GM23338 (cell line): ENCODE measurements around the gene LNX2. TPM values are rescaled to one million over a fixed set of nuclear protein-coding genes. Genes with fewer than 3 reads are reported as not detected.

Experiments
- ATAC-seq: fragments of 200-7000 bp; cut with Tn5 transposase; 3 replicates; pipeline ENCODE4 v1.9.1; 2020
- DNase-seq: peaks from one replicate; pipeline ENCODE4 v3.0.0-alpha.2; 2015; ENCODE audit warnings: low spot score
- H2AFZ ChIP-seq: fragments of 200-600 bp; sonication (generic); 2 replicates; pipeline ENCODE4 v1.8.0; 2016; ENCODE audit warnings: antibody characterized with exemption, mild to moderate bottlenecking, moderate library complexity
- H3F3A ChIP-seq: fragments of 200-600 bp; sonication (generic); replicated peaks from 2 replicates; pipeline ENCODE4 v1.8.0; 2017; ENCODE audit warnings: antibody characterized with exemption, mixed run types, low read depth
- H3K27ac ChIP-seq: fragments of 200-600 bp; sonication (generic); 2 replicates; pipeline ENCODE4 v1.6.1; 2016; ENCODE audit warnings: low read depth
- H3K27me3 ChIP-seq: fragments of 200-600 bp; sonication (generic); 2 replicates; pipeline ENCODE4 v1.8.0; 2016; ENCODE audit warnings: mild to moderate bottlenecking, mixed run types, moderate library complexity; ENCODE audit not compliant: insufficient read depth
- H3K36me3 ChIP-seq: fragments of 200-600 bp; sonication (generic); 2 replicates; pipeline ENCODE4 v1.8.0; 2016; ENCODE audit warnings: mild to moderate bottlenecking; ENCODE audit not compliant: insufficient read depth
- H3K4me1 ChIP-seq: fragments of 200-600 bp; sonication (generic); 2 replicates; pipeline ENCODE4 v1.8.0; 2016; ENCODE audit warnings: mild to moderate bottlenecking, moderate library complexity; ENCODE audit not compliant: insufficient read depth
- H3K4me2 ChIP-seq: fragments of 200-600 bp; sonication (generic); 2 replicates; pipeline ENCODE4 v1.7.1; 2017; ENCODE audit warnings: mixed run types
- H3K4me3 ChIP-seq: fragments of 200-600 bp; sonication (generic); 2 replicates; pipeline ENCODE4 v1.6.1; 2016; ENCODE audit warnings: mixed run types
- H3K79me2 ChIP-seq: fragments of 200-600 bp; sonication (generic); replicated peaks from 2 replicates; pipeline ENCODE4 v1.8.0; 2017; ENCODE audit warnings: mild to moderate bottlenecking; ENCODE audit not compliant: insufficient read depth
- H3K9me2 ChIP-seq: fragments of 200-600 bp; sonication (generic); 2 replicates; pipeline ENCODE4 v1.8.0; 2017; ENCODE audit not compliant: insufficient read depth
- H4K20me1 ChIP-seq: fragments of 200-600 bp; sonication (generic); replicated peaks from 2 replicates; pipeline ENCODE4 v1.8.0; 2017; ENCODE audit warnings: mild to moderate bottlenecking; ENCODE audit not compliant: insufficient read depth
- H3K27ac Mint-ChIP-seq: 2 replicates; pipeline ENCODE4 v1.8.0; 2020; ENCODE audit warnings: inconsistent platforms, mild to moderate bottlenecking, moderate library complexity, mixed read lengths
- H3K27me3 Mint-ChIP-seq: 3 replicates; pipeline ENCODE4 v1.8.0; 2022; ENCODE audit warnings: low read depth, mild to moderate bottlenecking, moderate library complexity, mixed read lengths, inconsistent platforms; ENCODE audit not compliant: insufficient read depth, poor library complexity
- H3K36me3 Mint-ChIP-seq: 3 replicates; pipeline ENCODE4 v1.8.0; 2021; ENCODE audit warnings: low read depth, mild to moderate bottlenecking, inconsistent platforms, moderate library complexity, mixed read lengths
- H3K4me1 Mint-ChIP-seq: 3 replicates; pipeline ENCODE4 v1.8.0; 2020; ENCODE audit warnings: mild to moderate bottlenecking, inconsistent platforms, mixed read lengths
- H3K4me3 Mint-ChIP-seq: 3 replicates; pipeline ENCODE4 v1.8.0; 2021; ENCODE audit warnings: moderate library complexity, mild to moderate bottlenecking, inconsistent platforms, mixed read lengths
- H3K9me3 Mint-ChIP-seq: 3 replicates; pipeline ENCODE4 v1.8.0; 2020; ENCODE audit warnings: moderate library complexity, mild to moderate bottlenecking, inconsistent platforms, mixed read lengths
- EZH2 ChIP-seq: fragments of 200-600 bp; sonication (generic); IDR thresholded peaks from one replicate; pipeline ENCODE4 v1.8.0; 2017; ENCODE audit warnings: antibody characterized with exemption, mild to moderate bottlenecking, low read depth; ENCODE audit not compliant: unreplicated experiment
- EZH2phosphoT487 ChIP-seq: fragments of 200-600 bp; sonication (generic); IDR thresholded peaks from one replicate; pipeline ENCODE4 v1.8.1; 2018; ENCODE audit warnings: antibody characterized with exemption; ENCODE audit not compliant: unreplicated experiment
- JUNB ChIP-seq: IDR thresholded peaks from one replicate; pipeline ENCODE4 v1.6.1; 2016; ENCODE audit warnings: antibody characterized with exemption; ENCODE audit not compliant: unreplicated experiment
- POLR2AphosphoS5 ChIP-seq: IDR thresholded peaks from 2 replicates; pipeline ENCODE4 v1.6.1; 2016; ENCODE audit warnings: antibody characterized with exemption, low read depth
- STAT1 ChIP-seq: IDR thresholded peaks from one replicate; pipeline ENCODE4 v1.6.1; 2016; ENCODE audit warnings: antibody characterized with exemption; ENCODE audit not compliant: unreplicated experiment
- ZNF331 ChIP-seq: fragments of 250-450 bp; sonication (Bioruptor Pico); IDR thresholded peaks from 2 replicates; pipeline ENCODE4 v1.5.0; 2020; ENCODE audit warnings: low read depth, mild to moderate bottlenecking, moderate library complexity
- polyA plus RNA-seq: library from polyadenylated mRNA; unstranded; fragments of >200 nt; fragmentation: Nextera tagmentation; extraction: Ambion mirVana; gene quantifications from 2 replicates; pipeline ENCODE4 v1.2.1, GENCODE V29; 2016
- total RNA-seq: library from RNA; depleted of rRNA; stranded (reverse); fragments of >200 nt; shearing (Covaris generic); gene quantifications from 2 replicates; pipeline ENCODE4 v1.2.3, GENCODE V29; 2014
- TF ChIP-seq, protein P1 (sequence below): IDR thresholded peaks from 2 replicates; pipeline ENCODE4 v1.6.1; 2016; ENCODE audit warnings: antibody characterized with exemption
- TF ChIP-seq, protein P2 (sequence below), 2 experiments: fragments of 200-600 bp in 1 of 2; sonication (generic) in 1 of 2; conservative IDR thresholded peaks; 2 replicates each; pipeline versions ENCODE4 v1.5.1 to v1.6.1; 2016 to 2017; ENCODE audit warnings: antibody characterized with exemption in 2 of 2, low read depth in 2 of 2, mild to moderate bottlenecking in 2 of 2, moderate library complexity in 1 of 2
- TF ChIP-seq, protein P3 (sequence below): fragments of 250-450 bp; sonication (Bioruptor Pico); IDR thresholded peaks from 2 replicates; pipeline ENCODE4 v1.5.0; 2020; ENCODE audit warnings: mild to moderate bottlenecking, moderate library complexity

Gene LNX2
- total and polyA plus RNA-seq, 2 experiments from 2014 or later, result 3.7 to 18.0 TPM

DNA sequence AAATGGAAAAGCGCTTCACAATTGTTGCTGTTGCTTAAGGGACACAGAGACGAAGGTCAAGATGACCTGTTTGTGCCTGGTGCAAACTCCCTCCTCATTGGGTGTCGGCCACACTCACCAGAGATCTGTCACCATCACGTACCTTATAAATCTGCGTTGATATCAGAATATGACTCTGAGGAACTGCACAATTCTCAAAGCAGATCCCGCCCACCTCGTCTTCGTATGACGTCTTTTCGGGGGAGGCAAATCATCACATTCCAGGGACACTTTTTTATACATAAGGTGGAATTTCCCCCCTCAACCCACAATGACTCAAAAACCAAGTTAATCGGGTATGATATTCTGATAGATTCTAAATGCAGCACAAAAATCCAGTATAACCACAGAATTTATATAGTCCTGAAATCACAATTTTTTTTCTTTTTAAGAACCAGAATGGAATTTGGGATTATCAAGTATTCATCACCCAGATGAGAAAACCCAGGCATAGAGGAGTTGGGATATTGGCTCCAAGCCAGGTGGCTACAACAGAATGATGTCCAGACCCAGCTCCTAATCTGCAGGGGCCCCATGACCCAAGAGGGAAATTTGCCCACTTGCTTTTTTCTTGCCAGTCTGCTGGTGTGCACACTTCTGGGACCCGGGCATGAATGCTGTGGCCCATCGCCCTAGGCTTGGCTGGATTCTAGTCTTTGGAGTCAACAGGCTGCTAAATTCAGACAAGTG lies 119.4 kb downstream of the LNX2 start (continued):
- no peak for TF ChIP-seq ZNF331
- no peak for TF ChIP-seq POLR2AphosphoS5
- TF ChIP-seq EZH2phosphoT487, result no peak
- TF ChIP-seq, protein P1, sequence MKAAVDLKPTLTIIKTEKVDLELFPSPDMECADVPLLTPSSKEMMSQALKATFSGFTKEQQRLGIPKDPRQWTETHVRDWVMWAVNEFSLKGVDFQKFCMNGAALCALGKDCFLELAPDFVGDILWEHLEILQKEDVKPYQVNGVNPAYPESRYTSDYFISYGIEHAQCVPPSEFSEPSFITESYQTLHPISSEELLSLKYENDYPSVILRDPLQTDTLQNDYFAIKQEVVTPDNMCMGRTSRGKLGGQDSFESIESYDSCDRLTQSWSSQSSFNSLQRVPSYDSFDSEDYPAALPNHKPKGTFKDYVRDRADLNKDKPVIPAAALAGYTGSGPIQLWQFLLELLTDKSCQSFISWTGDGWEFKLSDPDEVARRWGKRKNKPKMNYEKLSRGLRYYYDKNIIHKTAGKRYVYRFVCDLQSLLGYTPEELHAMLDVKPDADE, result no peak
- TF ChIP-seq, protein P2, sequence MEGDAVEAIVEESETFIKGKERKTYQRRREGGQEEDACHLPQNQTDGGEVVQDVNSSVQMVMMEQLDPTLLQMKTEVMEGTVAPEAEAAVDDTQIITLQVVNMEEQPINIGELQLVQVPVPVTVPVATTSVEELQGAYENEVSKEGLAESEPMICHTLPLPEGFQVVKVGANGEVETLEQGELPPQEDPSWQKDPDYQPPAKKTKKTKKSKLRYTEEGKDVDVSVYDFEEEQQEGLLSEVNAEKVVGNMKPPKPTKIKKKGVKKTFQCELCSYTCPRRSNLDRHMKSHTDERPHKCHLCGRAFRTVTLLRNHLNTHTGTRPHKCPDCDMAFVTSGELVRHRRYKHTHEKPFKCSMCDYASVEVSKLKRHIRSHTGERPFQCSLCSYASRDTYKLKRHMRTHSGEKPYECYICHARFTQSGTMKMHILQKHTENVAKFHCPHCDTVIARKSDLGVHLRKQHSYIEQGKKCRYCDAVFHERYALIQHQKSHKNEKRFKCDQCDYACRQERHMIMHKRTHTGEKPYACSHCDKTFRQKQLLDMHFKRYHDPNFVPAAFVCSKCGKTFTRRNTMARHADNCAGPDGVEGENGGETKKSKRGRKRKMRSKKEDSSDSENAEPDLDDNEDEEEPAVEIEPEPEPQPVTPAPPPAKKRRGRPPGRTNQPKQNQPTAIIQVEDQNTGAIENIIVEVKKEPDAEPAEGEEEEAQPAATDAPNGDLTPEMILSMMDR (conservative IDR thresholded peaks at IDR 0.05; ENCODE audit: low read depth in 2 of 2), result no peak
- no peak for TF ChIP-seq EZH2
- TF ChIP-seq STAT1, result no peak

DNA sequence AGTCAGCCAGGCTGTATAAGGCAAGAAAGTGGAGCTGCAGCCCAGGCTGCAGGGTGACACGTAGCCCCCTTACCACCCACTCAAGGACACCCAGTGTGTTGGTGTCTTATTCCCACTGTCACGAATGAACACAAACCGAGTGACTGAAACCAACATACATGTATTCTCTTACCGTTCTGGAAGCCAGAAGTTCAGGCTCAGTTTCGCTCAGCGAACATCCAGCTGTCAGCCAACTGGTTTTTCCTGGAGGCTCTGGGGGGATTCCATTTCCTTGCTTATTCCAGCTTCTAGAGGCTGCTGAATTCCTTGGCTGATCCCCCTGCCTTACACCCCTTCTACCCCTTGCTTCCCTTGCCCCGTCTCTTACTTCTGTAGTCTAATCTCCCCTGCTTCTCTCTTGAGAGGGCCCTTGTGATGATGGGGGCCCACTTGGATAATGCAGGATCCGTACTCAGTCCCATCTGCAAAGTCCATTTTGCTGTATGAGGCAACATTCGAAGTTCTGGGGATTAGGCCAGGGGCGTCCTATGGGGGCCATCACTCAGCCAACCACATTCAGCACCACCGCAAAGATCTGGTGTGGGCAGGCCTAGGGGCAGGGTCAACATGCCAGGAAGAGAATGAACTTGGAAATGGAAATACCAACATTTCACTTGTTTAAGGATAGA lies 122.6 kb downstream of the LNX2 start:
- no peak overlapping the region for H3K27ac Mint-ChIP-seq
- DNase-seq, result no peak
- peaks cover 5% of the 10 kb centered on the region; the same call in 2 of the 3 replicates for H3K4me1 Mint-ChIP-seq
- Histone ChIP-seq H3K36me3 (no peaks in the 10 kb centered on the region), H3K4me2 (no peak overlapping the region), H3K27me3 (no peaks in the 10 kb centered on the region), H3K27ac (no peak overlapping the region), H3K79me2 (no peaks in the 10 kb centered on the region), H3K4me1 (no peaks in the 10 kb centered on the region), H3F3A (no peaks in the 10 kb centered on the region), H2AFZ (no peak overlapping the region), H3K4me3 (no peak overlapping the region), H4K20me1 (no peaks in the 10 kb centered on the region), H3K9me2 (no peaks in the 10 kb centered on the region)
- H3K27me3 Mint-ChIP-seq, result peaks cover 7% of the 10 kb centered on the region
- no peaks in the 10 kb centered on the region for H3K9me3 Mint-ChIP-seq
- no peak overlapping the region for H3K4me3 Mint-ChIP-seq
- H3K36me3 Mint-ChIP-seq, result no peaks in the 10 kb centered on the region
- ATAC-seq, result no peak
- TF ChIP-seq, protein P2 (conservative IDR thresholded peaks at IDR 0.05; ENCODE audit: low read depth in 2 of 2), result no peak
- TF ChIP-seq JUNB (no peak), ZNF331 (no peak), EZH2 (no peak)
- TF ChIP-seq, protein P3, sequence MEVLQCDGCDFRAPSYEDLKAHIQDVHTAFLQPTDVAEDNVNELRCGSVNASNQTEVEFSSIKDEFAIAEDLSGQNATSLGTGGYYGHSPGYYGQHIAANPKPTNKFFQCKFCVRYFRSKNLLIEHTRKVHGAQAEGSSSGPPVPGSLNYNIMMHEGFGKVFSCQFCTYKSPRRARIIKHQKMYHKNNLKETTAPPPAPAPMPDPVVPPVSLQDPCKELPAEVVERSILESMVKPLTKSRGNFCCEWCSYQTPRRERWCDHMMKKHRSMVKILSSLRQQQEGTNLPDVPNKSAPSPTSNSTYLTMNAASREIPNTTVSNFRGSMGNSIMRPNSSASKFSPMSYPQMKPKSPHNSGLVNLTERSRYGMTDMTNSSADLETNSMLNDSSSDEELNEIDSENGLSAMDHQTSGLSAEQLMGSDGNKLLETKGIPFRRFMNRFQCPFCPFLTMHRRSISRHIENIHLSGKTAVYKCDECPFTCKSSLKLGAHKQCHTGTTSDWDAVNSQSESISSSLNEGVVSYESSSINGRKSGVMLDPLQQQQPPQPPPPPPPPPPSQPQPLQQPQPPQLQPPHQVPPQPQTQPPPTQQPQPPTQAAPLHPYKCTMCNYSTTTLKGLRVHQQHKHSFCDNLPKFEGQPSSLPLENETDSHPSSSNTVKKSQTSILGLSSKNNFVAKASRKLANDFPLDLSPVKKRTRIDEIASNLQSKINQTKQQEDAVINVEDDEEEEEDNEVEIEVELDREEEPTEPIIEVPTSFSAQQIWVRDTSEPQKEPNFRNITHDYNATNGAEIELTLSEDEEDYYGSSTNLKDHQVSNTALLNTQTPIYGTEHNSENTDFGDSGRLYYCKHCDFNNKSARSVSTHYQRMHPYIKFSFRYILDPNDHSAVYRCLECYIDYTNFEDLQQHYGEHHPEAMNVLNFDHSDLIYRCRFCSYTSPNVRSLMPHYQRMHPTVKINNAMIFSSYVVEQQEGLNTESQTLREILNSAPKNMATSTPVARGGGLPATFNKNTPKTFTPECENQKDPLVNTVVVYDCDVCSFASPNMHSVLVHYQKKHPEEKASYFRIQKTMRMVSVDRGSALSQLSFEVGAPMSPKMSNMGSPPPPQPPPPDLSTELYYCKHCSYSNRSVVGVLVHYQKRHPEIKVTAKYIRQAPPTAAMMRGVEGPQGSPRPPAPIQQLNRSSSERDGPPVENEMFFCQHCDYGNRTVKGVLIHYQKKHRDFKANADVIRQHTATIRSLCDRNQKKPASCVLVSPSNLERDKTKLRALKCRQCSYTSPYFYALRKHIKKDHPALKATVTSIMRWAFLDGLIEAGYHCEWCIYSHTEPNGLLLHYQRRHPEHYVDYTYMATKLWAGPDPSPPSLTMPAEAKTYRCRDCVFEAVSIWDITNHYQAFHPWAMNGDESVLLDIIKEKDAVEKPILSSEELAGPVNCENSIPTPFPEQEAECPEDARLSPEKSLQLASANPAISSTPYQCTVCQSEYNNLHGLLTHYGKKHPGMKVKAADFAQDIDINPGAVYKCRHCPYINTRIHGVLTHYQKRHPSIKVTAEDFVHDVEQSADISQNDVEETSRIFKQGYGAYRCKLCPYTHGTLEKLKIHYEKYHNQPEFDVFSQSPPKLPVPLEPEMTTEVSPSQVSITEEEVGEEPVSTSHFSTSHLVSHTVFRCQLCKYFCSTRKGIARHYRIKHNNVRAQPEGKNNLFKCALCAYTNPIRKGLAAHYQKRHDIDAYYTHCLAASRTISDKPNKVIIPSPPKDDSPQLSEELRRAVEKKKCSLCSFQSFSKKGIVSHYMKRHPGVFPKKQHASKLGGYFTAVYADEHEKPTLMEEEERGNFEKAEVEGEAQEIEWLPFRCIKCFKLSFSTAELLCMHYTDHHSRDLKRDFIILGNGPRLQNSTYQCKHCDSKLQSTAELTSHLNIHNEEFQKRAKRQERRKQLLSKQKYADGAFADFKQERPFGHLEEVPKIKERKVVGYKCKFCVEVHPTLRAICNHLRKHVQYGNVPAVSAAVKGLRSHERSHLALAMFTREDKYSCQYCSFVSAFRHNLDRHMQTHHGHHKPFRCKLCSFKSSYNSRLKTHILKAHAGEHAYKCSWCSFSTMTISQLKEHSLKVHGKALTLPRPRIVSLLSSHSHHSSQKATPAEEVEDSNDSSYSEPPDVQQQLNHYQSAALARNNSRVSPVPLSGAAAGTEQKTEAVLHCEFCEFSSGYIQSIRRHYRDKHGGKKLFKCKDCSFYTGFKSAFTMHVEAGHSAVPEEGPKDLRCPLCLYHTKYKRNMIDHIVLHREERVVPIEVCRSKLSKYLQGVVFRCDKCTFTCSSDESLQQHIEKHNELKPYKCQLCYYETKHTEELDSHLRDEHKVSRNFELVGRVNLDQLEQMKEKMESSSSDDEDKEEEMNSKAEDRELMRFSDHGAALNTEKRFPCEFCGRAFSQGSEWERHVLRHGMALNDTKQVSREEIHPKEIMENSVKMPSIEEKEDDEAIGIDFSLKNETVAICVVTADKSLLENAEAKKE (CRISPR knock-in tag), result no peak
